ENCODE results near the gene GPX1. TPM values are rescaled to one million over a fixed set of nuclear protein-coding genes. Genes with fewer than 3 reads are reported as not detected.
"Not testable (repeated sequence)": the region's sequence is repeated elsewhere in the genome, so short reads cannot be mapped to it uniquely, and the experiment has no call there.

The GPX1 gene
- total and polyA plus RNA-seq, 2 experiments from 2014 or later = 186 to 440 TPM

- H3K79me2 ChIP-seq = peaks cover 19% of the 10 kb centered on the region
- TF ChIP-seq EZH2phosphoT487 (IDR thresholded peaks at IDR 0.05; ENCODE audit: low read depth, severe bottlenecking, unreplicated experiment) (no peak), CTCF (IDR thresholded peaks at IDR 0.05; ENCODE audit: poor library complexity) (no peak), EZH2 (IDR thresholded peaks at IDR 0.05; ENCODE audit: borderline replicate concordance) (no peak)
- no peaks in the 10 kb centered on the region for H3K9me3 ChIP-seq (ENCODE audit: low read depth)
- no peak for DNase-seq (ENCODE audit: low spot score)
- H3K27me3 ChIP-seq = no peaks in the 10 kb centered on the region
- no peak overlapping the region for H2AFZ ChIP-seq
- no peaks in the 10 kb centered on the region for H4K20me1 ChIP-seq (ENCODE audit: insufficient read depth, poor library complexity, severe bottlenecking)
- WGBS (ENCODE audit: low lambda C conversion rate, missing lambda C conversion rate) = 96% methylated on average over 2 of the region's 2 CpGs
- H3K27ac ChIP-seq = peak overlapping the region; percentile 80
- H3K4me1 ChIP-seq (ENCODE audit: insufficient read depth) = peaks cover 41% of the 10 kb centered on the region
- no peak overlapping the region for H3K4me3 ChIP-seq
- no peaks in the 10 kb centered on the region for H3K9me2 ChIP-seq (replicated peaks; ENCODE audit: insufficient read depth)
- no peaks in the 10 kb centered on the region for H3K36me3 ChIP-seq (replicated peaks; ENCODE audit: insufficient read depth, low read depth)
- no peak overlapping the region for H3K4me2 ChIP-seq
Measured at GRCh38 chr3:49352281-49352680, 5.9 kb downstream of the GPX1 start.

GRCh38 chr3:49351521-49352011, 6.6 kb downstream of the GPX1 start:
- Histone ChIP-seq H3K4me3 (no peak overlapping the region), H3K36me3 (replicated peaks; ENCODE audit: insufficient read depth, low read depth) (no peaks in the 10 kb centered on the region), H3K9me3 (ENCODE audit: low read depth) (no peaks in the 10 kb centered on the region), H4K20me1 (ENCODE audit: insufficient read depth, poor library complexity, severe bottlenecking) (no peaks in the 10 kb centered on the region), H3K4me1 (ENCODE audit: insufficient read depth) (peaks cover 34% of the 10 kb centered on the region), H3K27me3 (no peaks in the 10 kb centered on the region), H3K9me2 (replicated peaks; ENCODE audit: insufficient read depth) (no peaks in the 10 kb centered on the region), H3K79me2 (peaks cover 12% of the 10 kb centered on the region), H3K4me2 (peak overlapping the region; percentile 31), H3K27ac (peak overlapping the region; percentile 80), H2AFZ (no peak overlapping the region)
- TF ChIP-seq EZH2phosphoT487 (IDR thresholded peaks at IDR 0.05; ENCODE audit: low read depth, severe bottlenecking, unreplicated experiment) (no peak), EZH2 (IDR thresholded peaks at IDR 0.05; ENCODE audit: borderline replicate concordance) (no peak), CTCF (IDR thresholded peaks at IDR 0.05; ENCODE audit: poor library complexity) (no peak)
- peak; percentile 46 for DNase-seq (ENCODE audit: low spot score)
- 35% methylated on average over 1 of the region's 1 CpG for WGBS (ENCODE audit: low lambda C conversion rate, missing lambda C conversion rate)

GRCh38 chr3:49349348-49350114, 8.6 kb downstream of the GPX1 start:
- H3K9me3 ChIP-seq (ENCODE audit: low read depth) = no peaks in the 10 kb centered on the region
- H3K27ac ChIP-seq = peak overlapping the region; percentile 92
- TF ChIP-seq EZH2 (IDR thresholded peaks at IDR 0.05; ENCODE audit: borderline replicate concordance) = no peak
- TF ChIP-seq EZH2phosphoT487 (IDR thresholded peaks at IDR 0.05; ENCODE audit: low read depth, severe bottlenecking, unreplicated experiment) = no peak
- no peak for TF ChIP-seq CTCF (IDR thresholded peaks at IDR 0.05; ENCODE audit: poor library complexity)
- peaks cover 28% of the 10 kb centered on the region for H3K4me1 ChIP-seq (ENCODE audit: insufficient read depth)
- H3K27me3 ChIP-seq = no peaks in the 10 kb centered on the region
- no peaks in the 10 kb centered on the region for H4K20me1 ChIP-seq (ENCODE audit: insufficient read depth, poor library complexity, severe bottlenecking)
- H3K79me2 ChIP-seq = no peaks in the 10 kb centered on the region
- H3K9me2 ChIP-seq (replicated peaks; ENCODE audit: insufficient read depth) = no peaks in the 10 kb centered on the region
- no peak overlapping the region for H3K4me2 ChIP-seq
- H2AFZ ChIP-seq = peak overlapping the region; percentile 26
- H3K4me3 ChIP-seq = no peak overlapping the region
- DNase-seq (ENCODE audit: low spot score) = peak; percentile 51
- no peaks in the 10 kb centered on the region for H3K36me3 ChIP-seq (replicated peaks; ENCODE audit: insufficient read depth, low read depth)
- 66% methylated on average over 3 of the region's 3 CpGs for WGBS (ENCODE audit: low lambda C conversion rate, missing lambda C conversion rate)

GRCh38 chr3:49348361-49348760, 9.8 kb downstream of the GPX1 start:
- not testable (repeated sequence) for H2AFZ ChIP-seq; H4K20me1 ChIP-seq (ENCODE audit: insufficient read depth, poor library complexity, severe bottlenecking); H3K79me2 ChIP-seq; H3K36me3 ChIP-seq (replicated peaks; ENCODE audit: insufficient read depth, low read depth); H3K9me3 ChIP-seq (ENCODE audit: low read depth); H3K9me2 ChIP-seq (replicated peaks; ENCODE audit: insufficient read depth); H3K4me2 ChIP-seq; H3K4me3 ChIP-seq; DNase-seq (ENCODE audit: low spot score); H3K27me3 ChIP-seq
- H3K4me1 ChIP-seq (ENCODE audit: insufficient read depth) = peaks cover 28% of the 10 kb centered on the region
- 96% methylated on average over 12 of the region's 12 CpGs for WGBS (ENCODE audit: low lambda C conversion rate, missing lambda C conversion rate)
- peak overlapping the region; percentile 92 for H3K27ac ChIP-seq

Measured in hepatocyte (in vitro differentiated cells).